ENCODE measurements around the gene FAM20A. TPM values are rescaled to one million over a fixed set of nuclear protein-coding genes. Genes with fewer than 3 reads are reported as not detected.
A peak's percentile ranks its signal among the peaks of the same experiment; 100 is the strongest.

Gene FAM20A
- total RNA-seq, 2 donors from 2014 or later = under 0.01 to 1.3 TPM

- Histone ChIP-seq H3K27me3 (peaks cover 0 to 4% of the 10 kb centered on the region in 2 donors), H3K36me3 (replicated peaks in 1 of 2; ENCODE audit: insufficient read depth in 1 of 2, low read depth in 2 of 2) (no peaks in the 10 kb centered on the region), H3K4me1 (peaks cover 18% of the 10 kb centered on the region), H3K4me3 (peak overlapping the region in 1 of 2 donors; percentile 36), H3K9me3 (no peaks in the 10 kb centered on the region), H3K27ac (peak overlapping the region in 1 of 4 donors; percentile 46)
- 3 to 43% methylated on average over 1 to 78 of the region's 88 CpGs for WGBS, 2 donors
- peak in 4 of 7 experiments; percentile 14 to 36 (median 24) for TF ChIP-seq CTCF (IDR thresholded peaks at IDR 0.05)
- TF ChIP-seq POLR2A (IDR thresholded peaks at IDR 0.05) = no peak
- DNase-seq (peak; percentile 25 to 50 (median 40)), ATAC-seq (peak; percentile 59)
- intact Hi-C loops (cut with DNase I) = no loop called here
Observed at GRCh38 chr17:68600067-68600930, 868 bp downstream of the FAM20A start.

- Histone ChIP-seq H3K4me3 (peak overlapping the region in 1 of 2 donors; percentile 36), H3K4me1 (peaks cover 18% of the 10 kb centered on the region), H3K27me3 (peaks cover 0 to 4% of the 10 kb centered on the region in 2 donors), H3K9me3 (no peaks in the 10 kb centered on the region), H3K36me3 (replicated peaks in 1 of 2; ENCODE audit: insufficient read depth in 1 of 2, low read depth in 2 of 2) (no peaks in the 10 kb centered on the region), H3K27ac (peak overlapping the region in 1 of 4 donors; percentile 46)
- ATAC-seq (peak; percentile 8), DNase-seq (no peak)
- 62 to 65% methylated on average over 18 of the region's 18 CpGs for WGBS, 2 donors
- intact Hi-C loops (cut with DNase I) = no loop called here
- TF ChIP-seq POLR2A (IDR thresholded peaks at IDR 0.05) (no peak), CTCF (IDR thresholded peaks at IDR 0.05) (no peak)
Observed at GRCh38 chr17:68599552-68600066, 1.6 kb downstream of the FAM20A start.

DNA sequence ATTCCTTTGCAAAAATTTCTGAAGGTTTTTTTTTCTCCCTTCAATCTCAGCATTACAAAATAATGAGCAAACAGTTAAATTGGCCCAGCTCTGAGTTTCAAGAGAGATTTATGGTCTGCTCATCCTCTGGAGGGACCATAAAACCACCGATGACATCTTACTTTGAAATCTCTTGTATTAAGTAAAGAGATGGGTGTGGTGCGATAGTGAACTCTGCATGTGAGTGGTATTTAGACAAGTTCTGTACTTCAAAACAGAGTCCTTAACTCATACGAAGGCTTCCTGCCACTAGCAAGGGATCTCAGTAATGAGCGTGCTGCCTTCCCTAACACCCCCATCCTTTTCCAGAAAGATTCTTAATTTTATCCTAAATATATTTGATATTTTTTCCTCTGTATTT is 2.1 kb downstream of the FAM20A start:
- intact Hi-C loops (cut with DNase I) = no loop called here
- Histone ChIP-seq H3K27me3 (peaks cover 0 to 4% of the 10 kb centered on the region in 2 donors), H3K4me3 (no peak overlapping the region), H3K9me3 (no peaks in the 10 kb centered on the region), H3K4me1 (peaks cover 18% of the 10 kb centered on the region), H3K36me3 (replicated peaks in 1 of 2; ENCODE audit: insufficient read depth in 1 of 2, low read depth in 2 of 2) (no peaks in the 10 kb centered on the region), H3K27ac (peak overlapping the region in 1 of 4 donors; percentile 46)
- TF ChIP-seq CTCF (IDR thresholded peaks at IDR 0.05) = no peak
- no peak for TF ChIP-seq POLR2A (IDR thresholded peaks at IDR 0.05)
- no peak for DNase-seq
- 73 to 83% methylated on average over 4 of the region's 4 CpGs for WGBS, 2 donors
- ATAC-seq = no peak

GRCh38 chr17:68598545-68598961 is 2.6 kb downstream of the FAM20A start:
- no peak overlapping the region for H3K4me3 ChIP-seq
- ATAC-seq = no peak

More at GRCh38 chr17:68598545-68598961, 2.6 kb downstream of the FAM20A start:
- intact Hi-C loops (cut with DNase I) = no loop called here
- Histone ChIP-seq H3K36me3 (replicated peaks in 1 of 2; ENCODE audit: insufficient read depth in 1 of 2, low read depth in 2 of 2) (no peaks in the 10 kb centered on the region), H3K27ac (no peak overlapping the region), H3K9me3 (no peaks in the 10 kb centered on the region), H3K27me3 (peaks cover 0 to 4% of the 10 kb centered on the region in 2 donors), H3K4me1 (peaks cover 18% of the 10 kb centered on the region)
- DNase-seq = no peak
- WGBS, 2 donors = 77 to 87% methylated on average over 4 of the region's 4 CpGs
- TF ChIP-seq CTCF (IDR thresholded peaks at IDR 0.05) (no peak), POLR2A (IDR thresholded peaks at IDR 0.05) (no peak)
